PC-3 (cell line): ENCODE results near the gene TSKS. TPM values are rescaled to one million over a fixed set of nuclear protein-coding genes. Genes with fewer than 3 reads are reported as not detected.

Experiments used
- ATAC-seq: fragments of 200-7000 bp; cut with Tn5 transposase; 2 replicates; pipeline ENCODE4 v1.9.1; 2020; ENCODE audit warnings: mild to moderate bottlenecking, moderate library complexity
- BruUV-seq: library from RNA; stranded (reverse); fragments of 400-500 nt; replicated peaks from 2 replicates; lab custom pipeline; 2021; lab: Mats Ljungman, UMichigan
- CTCF ChIA-PET: fragments of 300-600 bp; sonication (Branson Sonifier 250); formaldehyde crosslinking; loops from one replicate; lab custom pipeline; 2022; ENCODE audit warnings: antibody characterized with exemption; lab: Charles Lee
- POLR2A ChIA-PET: fragments of 300-600 bp; sonication (Branson Sonifier 250); formaldehyde crosslinking; loops from one replicate; lab custom pipeline; 2022; ENCODE audit warnings: antibody characterized with exemption; ENCODE audit not compliant: unreplicated experiment; lab: Charles Lee
- DNase-seq: peaks from one replicate; pipeline ENCODE4 v3.0.0-alpha.2; 2015
- H2AFZ ChIP-seq: fragments of 300-600 bp; sonication (generic); 2 replicates; pipeline ENCODE4 v1.6.0; 2016; ENCODE audit warnings: antibody characterized with exemption, low read length
- H3F3A ChIP-seq: fragments of 300-600 bp; sonication (generic); one replicate; pipeline ENCODE4 v1.6.0; 2017; ENCODE audit warnings: antibody characterized with exemption, low read length, control low read depth, mild to moderate bottlenecking; ENCODE audit not compliant: unreplicated experiment
- H3K27ac ChIP-seq: fragments of 300-600 bp; sonication (generic); 2 replicates; pipeline ENCODE4 v1.5.1; 2016; ENCODE audit warnings: mild to moderate bottlenecking, low read length
- H3K27me3 ChIP-seq: fragments of 300-600 bp; sonication (generic); 2 replicates; pipeline ENCODE4 v1.6.1; 2016; ENCODE audit warnings: low read length, mixed read lengths
- H3K36me3 ChIP-seq: fragments of 300-600 bp; sonication (generic); 2 replicates; pipeline ENCODE4 v1.6.1; 2016; ENCODE audit warnings: low read depth, mixed run types, low read length, mixed read lengths
- H3K4me1 ChIP-seq: fragments of 300-600 bp; sonication (generic); 2 replicates; pipeline ENCODE4 v1.5.1; 2016; ENCODE audit warnings: low read length; ENCODE audit not compliant: insufficient read depth
- H3K4me2 ChIP-seq: fragments of 300-600 bp; sonication (generic); 2 replicates; pipeline ENCODE4 v1.6.0; 2016; ENCODE audit warnings: low read length
- H3K4me3 ChIP-seq: fragments of 300-600 bp; sonication (generic); 2 replicates; pipeline ENCODE4 v1.5.1; 2016; ENCODE audit warnings: mild to moderate bottlenecking, low read length, mixed read lengths
- H3K79me2 ChIP-seq: fragments of 300-600 bp; sonication (generic); 2 replicates; pipeline ENCODE4 v1.6.1; 2017; ENCODE audit warnings: low read length, mixed read lengths
- H3K9ac ChIP-seq: fragments of 300-600 bp; sonication (generic); 2 replicates; pipeline ENCODE4 v1.6.0; 2016; ENCODE audit warnings: mild to moderate bottlenecking, low read length
- H3K9me2 ChIP-seq: fragments of 300-600 bp; sonication (generic); replicated peaks from 2 replicates; pipeline ENCODE4 v1.6.1; 2016; ENCODE audit warnings: mixed run types, low read length, mixed read lengths
- H3K9me3 ChIP-seq: fragments of 300-600 bp; sonication (generic); 2 replicates; pipeline ENCODE4 v1.6.1; 2016; ENCODE audit warnings: low read length, mixed read lengths
- H4K20me1 ChIP-seq: fragments of 300-600 bp; sonication (generic); 2 replicates; pipeline ENCODE4 v1.6.1; 2016; ENCODE audit warnings: low read length, mixed read lengths
- CTCF ChIP-seq: fragments of 300-600 bp; sonication (generic); conservative IDR thresholded peaks from 2 replicates; pipeline ENCODE4 v1.5.1; 2017; ENCODE audit warnings: antibody characterized with exemption, low read depth, mild to moderate bottlenecking, low read length
- EZH2 ChIP-seq: fragments of 300-600 bp; sonication (generic); IDR thresholded peaks from one replicate; pipeline ENCODE4 v1.6.1; 2017; ENCODE audit warnings: antibody characterized with exemption, mild to moderate bottlenecking, low read length; ENCODE audit not compliant: unreplicated experiment
- EZH2phosphoT487 ChIP-seq: fragments of 300-600 bp; sonication (generic); IDR thresholded peaks from 2 replicates; pipeline ENCODE4 v1.6.1; 2018; ENCODE audit warnings: mild to moderate bottlenecking, antibody characterized with exemption, low read length, borderline replicate concordance
- intact Hi-C: fragments of 100-400 bp; cut with micrococcal nuclease; formaldehyde crosslinking; loops from 2 replicates; pipeline ENCODE4 v1.9.0; 2023
- total RNA-seq: library from RNA; depleted of rRNA; stranded (reverse); fragments of >200 nt; gene quantifications from 2 replicates; pipeline ENCODE4 v1.2.3, GENCODE V29; 2014

Gene TSKS
- total RNA-seq, 1 experiment from 2014 or later = not detected

- H3K9me3 ChIP-seq = no peaks in the 10 kb centered on the region
- no peak overlapping the region for H2AFZ ChIP-seq
- no peak overlapping the region for H3K4me3 ChIP-seq
- no peaks in the 10 kb centered on the region for H3K79me2 ChIP-seq
- no peak overlapping the region for H3K4me2 ChIP-seq
- no peaks in the 10 kb centered on the region for H3K27me3 ChIP-seq
- H3F3A ChIP-seq = no peaks in the 10 kb centered on the region
- ChIA-PET POLR2A (no interaction called here), CTCF (no interaction called here)
- H3K9ac ChIP-seq = no peak overlapping the region
- BruUV-seq = no TSS peak
- TF ChIP-seq EZH2 (no peak), EZH2phosphoT487 (no peak), CTCF (peak; percentile 55)
- intact Hi-C loops = no loop called here
- DNase-seq (no peak), ATAC-seq (peak; percentile 28; the same call in 1 of the 2 replicates)
- no peaks in the 10 kb centered on the region for H4K20me1 ChIP-seq
- peaks cover 66% of the 10 kb centered on the region for H3K36me3 ChIP-seq
- H3K4me1 ChIP-seq = no peaks in the 10 kb centered on the region
- H3K9me2 ChIP-seq = no peaks in the 10 kb centered on the region
- no peak overlapping the region for H3K27ac ChIP-seq
Measured at GRCh38 chr19:49799798-49800376, 36.8 kb upstream of the TSKS start.

GRCh38 chr19:49799271-49799797 is 36.2 kb upstream of the TSKS start:
- no peaks in the 10 kb centered on the region for H4K20me1 ChIP-seq
- no peaks in the 10 kb centered on the region for H3K4me1 ChIP-seq
- H3K9me3 ChIP-seq = no peaks in the 10 kb centered on the region
- CTCF ChIA-PET = no interaction called here
- TF ChIP-seq EZH2 = no peak
- TF ChIP-seq CTCF = no peak
- no peak for TF ChIP-seq EZH2phosphoT487
- no TSS peak for BruUV-seq
- ATAC-seq (no peak), DNase-seq (no peak)
- no peak overlapping the region for H3K9ac ChIP-seq
- no peaks in the 10 kb centered on the region for H3K79me2 ChIP-seq
- intact Hi-C loops = no loop called here
- H2AFZ ChIP-seq = no peak overlapping the region
- no peaks in the 10 kb centered on the region for H3F3A ChIP-seq
- H3K4me3 ChIP-seq = no peak overlapping the region
- no peak overlapping the region for H3K4me2 ChIP-seq
- H3K9me2 ChIP-seq = no peaks in the 10 kb centered on the region
- H3K27me3 ChIP-seq = no peaks in the 10 kb centered on the region
- POLR2A ChIA-PET = no interaction called here
- no peak overlapping the region for H3K27ac ChIP-seq
- peaks cover 65% of the 10 kb centered on the region for H3K36me3 ChIP-seq

DNA sequence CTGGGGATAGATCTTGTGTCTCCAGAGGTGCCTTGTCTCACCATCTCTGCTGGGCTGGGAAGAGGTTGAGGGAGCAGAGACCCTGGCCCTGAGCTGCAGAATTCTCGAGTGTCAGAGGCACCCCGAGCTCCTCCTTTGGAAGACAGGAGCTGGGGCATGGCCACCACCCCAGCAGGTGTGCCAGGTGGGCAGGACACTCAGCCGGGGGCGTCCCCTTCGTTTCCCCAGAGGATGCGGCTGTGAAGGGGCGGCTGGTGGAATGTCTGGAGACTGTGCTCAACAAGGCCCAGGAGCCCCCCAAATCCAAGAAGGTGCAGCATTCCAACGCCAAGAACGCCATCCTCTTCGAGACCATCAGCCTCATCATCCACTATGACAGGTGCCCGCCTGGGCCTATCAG is 35.5 kb upstream of the TSKS start:
- Histone ChIP-seq H3K9me2 (no peaks in the 10 kb centered on the region), H3K4me2 (no peak overlapping the region), H3F3A (no peaks in the 10 kb centered on the region), H4K20me1 (no peaks in the 10 kb centered on the region), H3K9ac (no peak overlapping the region), H2AFZ (no peak overlapping the region), H3K27ac (no peak overlapping the region), H3K27me3 (no peaks in the 10 kb centered on the region), H3K9me3 (no peaks in the 10 kb centered on the region), H3K4me1 (peaks cover 1% of the 10 kb centered on the region; the same call in 1 of the 2 replicates), H3K36me3 (peaks cover 65% of the 10 kb centered on the region), H3K79me2 (no peaks in the 10 kb centered on the region), H3K4me3 (no peak overlapping the region)
- no peak for DNase-seq
- no TSS peak for BruUV-seq
- intact Hi-C loops = no loop called here
- TF ChIP-seq CTCF (no peak), EZH2 (no peak), EZH2phosphoT487 (no peak)
- ChIA-PET POLR2A (no interaction called here), CTCF (no interaction called here)
- no peak for ATAC-seq
